HG02642 (cell line): ENCODE data around the gene AMBRA1.

Source experiments
- ATAC-seq: cut with Tn5 transposase; IDR thresholded peaks from one replicate; pipeline ENCODE4 v1.9.1; 2021; ENCODE audit warnings: mild to moderate bottlenecking; ENCODE audit not compliant: unreplicated experiment, poor library complexity

AMBRA1 gene

DNA sequence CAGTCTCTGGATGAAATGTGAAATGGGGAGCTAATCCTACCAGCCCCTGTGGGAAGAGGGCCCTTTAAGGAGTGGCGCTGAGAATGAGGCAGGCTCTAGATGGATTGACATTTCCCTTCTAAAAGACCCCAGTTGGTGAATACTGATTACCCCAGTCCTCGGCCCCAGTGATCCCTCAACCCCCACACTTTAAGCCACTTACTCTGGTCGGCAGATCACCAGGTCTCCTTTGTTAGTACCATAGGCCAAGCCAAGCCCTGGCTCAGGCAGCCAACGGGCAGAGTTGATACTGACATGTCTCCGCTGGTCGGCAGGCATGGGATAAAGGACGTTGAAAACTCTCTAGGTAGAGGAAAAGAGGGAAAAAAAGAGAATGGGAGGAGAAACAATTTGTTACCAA is 176.1 kb downstream of the AMBRA1 start:
- ATAC-seq = no peak

DNA sequence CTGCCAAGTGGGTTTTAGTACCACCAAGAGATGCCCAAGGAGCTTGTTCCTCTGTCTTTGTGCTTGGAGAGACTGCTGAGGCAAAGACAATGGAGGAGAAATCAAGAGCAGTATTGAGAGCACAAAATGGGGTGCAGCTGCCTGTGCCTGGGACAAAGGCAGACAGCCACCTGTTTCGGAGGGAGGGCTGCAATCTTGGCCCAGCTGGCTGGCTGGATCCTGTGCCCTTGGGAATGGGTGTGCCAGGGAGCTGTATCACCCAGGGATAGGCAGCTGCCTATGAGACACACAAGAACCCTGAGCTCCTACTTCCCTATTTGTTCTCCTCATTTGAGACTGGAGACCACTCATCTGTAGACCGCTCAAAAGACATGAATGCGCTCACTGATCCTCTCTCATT is 178.9 kb downstream of the AMBRA1 start:
- no peak for ATAC-seq

DNA sequence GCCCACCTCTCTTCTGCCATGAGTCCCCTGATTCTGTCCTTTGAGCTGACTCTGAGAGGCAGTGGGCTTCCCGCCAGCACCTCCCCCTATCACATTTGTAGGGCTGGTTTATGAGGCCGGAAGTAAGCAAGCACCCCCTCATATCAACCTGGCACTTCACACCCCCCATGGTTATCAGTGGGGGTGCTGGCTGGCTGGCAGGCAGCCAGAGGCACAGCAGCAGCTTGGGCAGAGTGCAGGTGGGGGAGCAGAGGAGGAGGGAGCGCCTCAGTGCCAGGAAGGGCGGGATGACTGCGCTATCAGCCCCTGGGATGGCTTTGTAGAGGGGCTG is 179.4 kb downstream of the AMBRA1 start:
- no peak for ATAC-seq

DNA sequence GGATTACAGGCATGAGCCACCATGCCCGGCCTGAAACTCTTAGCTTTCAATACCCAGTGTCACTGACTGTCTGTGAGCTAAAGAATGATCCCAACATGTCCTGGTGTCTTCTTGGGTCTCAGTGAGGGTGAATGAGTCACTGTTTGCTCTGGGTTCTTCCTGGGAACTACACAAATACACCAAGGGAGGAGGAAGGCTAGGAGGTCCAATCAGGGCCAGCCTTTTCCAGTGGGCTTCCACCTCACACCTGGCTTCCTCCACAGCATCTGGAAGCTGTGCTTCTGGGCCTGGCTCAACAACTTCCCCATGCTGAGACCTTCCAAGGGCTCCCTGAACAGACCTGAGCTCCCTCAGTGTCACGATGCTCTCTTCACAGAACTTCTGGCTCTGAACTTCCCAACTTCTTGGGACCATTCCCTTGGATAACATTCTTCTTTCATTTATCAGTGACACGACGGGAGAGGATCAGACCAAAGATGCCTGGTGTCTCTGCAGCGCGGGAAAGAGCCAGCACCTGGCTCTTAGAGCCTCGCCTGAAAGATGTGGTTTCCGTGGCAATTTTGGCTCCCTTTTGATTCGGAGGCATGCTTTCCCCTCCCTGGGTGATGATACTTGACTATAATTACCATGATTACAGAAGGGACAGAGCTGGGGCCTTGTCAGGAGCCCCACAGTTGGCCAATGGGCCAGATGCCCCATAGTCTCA is 179.9 kb downstream of the AMBRA1 start:
- ATAC-seq = no peak

DNA sequence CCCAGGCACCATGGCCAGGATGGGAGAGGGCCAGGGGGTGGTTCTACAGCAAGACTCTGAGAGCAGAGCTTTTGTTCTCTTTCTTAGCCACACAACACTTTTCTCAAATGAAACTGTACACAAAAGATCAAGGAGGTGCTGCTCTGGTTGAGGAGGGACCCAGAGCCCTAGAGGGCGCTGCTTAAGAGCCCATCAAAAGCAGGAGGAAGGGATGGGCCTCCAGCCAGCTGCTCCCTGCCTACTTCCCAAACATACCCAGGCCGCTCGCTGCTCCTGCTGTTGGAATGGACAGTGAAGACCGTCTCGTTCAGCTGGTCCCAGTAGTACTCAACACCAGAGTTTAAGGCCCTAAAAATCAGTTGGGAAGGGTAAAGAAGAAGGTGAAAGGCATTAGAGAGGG is 183.8 kb downstream of the AMBRA1 start:
- ATAC-seq = no peak

DNA sequence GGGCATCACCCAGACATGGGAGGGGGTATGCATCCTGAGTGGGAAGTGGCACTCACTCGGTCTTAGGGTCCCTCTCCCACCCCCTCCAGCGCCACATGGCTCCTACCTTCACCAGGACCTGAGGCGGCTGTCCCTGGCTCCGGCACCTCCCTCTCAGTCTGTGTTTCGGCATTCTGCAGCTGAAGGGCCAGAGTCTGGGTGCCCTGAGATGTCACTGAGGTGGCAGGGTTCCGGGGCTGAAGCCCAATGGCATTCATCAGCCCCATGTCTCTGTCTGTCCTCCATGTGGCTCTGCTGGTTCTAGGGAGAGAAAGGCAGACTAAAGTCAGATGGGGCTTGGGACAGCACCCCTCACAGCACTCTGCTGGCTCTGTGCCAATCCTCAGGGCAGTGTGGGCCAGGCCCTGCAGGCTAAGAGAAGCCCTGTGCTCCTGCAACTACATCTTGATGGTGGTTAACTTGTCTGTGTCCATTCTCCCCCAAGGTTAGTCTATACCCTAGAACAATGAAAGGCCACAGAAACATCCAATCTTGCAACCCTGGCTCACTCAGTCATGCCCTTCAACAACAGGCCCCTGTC is 185.3 kb downstream of the AMBRA1 start:
- no peak for ATAC-seq

DNA sequence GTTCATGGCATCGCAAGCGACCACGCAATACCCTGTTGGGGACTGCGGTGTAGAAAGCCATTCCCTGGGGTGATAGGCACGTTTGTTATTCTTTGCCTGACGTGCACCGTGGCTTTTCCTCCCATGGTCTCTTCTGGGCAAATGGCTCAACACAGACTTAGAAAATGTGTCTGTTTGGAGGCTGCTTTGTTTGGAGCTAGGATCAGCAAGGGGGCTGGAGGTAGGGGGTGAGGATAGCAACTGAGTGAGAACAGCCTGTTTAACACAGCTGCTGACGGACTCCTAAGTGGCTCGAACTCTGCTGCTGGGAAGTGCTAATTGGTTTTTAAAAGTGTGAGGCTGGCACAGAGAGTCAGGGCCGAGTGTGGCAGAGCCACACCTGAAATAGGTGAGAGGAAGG is 186.2 kb downstream of the AMBRA1 start:
- ATAC-seq = no peak

DNA sequence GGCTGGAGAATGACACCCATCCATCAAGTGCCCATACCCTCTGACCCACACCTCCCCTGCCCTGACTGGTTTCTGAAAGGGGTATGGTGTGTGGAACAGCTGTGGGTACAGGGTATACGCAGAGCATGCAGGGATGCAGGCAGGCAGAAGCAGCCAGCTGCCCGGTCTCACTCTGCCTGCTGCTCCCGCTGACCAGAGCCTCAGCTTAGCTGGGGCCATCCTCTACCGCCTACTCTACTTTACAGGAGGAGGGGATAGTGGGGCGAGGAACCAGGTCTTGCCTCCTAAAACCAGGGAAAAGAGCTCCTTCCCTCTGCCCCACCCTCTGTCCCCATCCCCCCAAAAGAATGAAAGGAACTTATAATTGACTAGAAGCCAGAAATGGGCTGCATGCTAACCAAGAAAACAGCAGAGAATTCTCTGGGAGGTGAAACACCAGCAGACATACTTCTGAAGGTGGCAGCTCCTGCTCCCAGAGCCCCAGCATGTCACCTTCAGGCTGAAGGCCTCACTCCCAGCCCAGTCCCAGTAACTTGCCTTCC is 189.3 kb downstream of the AMBRA1 start:
- no peak for ATAC-seq

DNA sequence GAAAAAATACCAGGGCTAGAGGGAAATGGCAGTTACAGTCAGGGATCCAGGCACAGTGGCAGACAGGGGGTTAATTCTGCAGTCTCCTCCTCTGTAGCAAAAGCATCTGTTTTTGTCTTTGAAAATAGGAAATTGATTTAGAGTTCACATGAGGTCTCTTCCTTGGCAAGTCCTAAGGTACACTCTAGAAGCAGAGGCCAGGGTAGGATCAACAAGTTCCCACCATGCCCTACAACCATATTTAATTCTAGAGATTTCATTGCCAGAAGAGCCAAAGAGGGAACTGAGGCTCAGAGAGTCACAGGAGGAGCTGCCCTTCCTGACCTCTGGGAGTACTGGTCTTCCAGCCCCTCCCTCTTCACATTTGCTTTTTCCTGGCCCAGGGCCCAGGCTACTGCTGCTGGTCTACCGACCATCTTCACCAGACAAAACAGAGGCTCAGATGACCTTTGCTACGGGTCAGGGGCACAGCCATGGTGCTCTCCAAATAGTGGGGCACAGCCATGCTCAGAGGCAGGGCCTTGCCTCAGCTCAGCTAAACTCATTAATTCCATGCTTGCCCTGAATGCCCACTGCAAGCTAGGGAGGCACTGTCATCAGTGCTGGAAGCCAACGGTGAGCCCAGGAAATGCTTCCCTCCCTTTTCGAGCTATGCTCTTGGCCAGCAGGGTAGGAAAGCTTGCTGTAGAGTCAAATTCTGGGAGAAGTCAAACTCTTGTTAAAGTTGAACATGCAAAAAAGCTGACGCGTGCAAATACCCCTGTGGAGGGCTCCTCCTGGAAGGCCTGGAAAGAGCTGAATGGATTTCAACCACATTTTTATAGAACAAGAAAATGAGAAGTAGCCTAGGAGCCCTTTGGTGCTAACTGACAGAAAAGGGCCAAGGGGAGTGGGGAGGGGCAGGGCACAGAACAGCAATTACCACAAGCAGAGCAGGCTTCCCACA is 190.6 kb downstream of the AMBRA1 start:
- ATAC-seq = no peak

DNA sequence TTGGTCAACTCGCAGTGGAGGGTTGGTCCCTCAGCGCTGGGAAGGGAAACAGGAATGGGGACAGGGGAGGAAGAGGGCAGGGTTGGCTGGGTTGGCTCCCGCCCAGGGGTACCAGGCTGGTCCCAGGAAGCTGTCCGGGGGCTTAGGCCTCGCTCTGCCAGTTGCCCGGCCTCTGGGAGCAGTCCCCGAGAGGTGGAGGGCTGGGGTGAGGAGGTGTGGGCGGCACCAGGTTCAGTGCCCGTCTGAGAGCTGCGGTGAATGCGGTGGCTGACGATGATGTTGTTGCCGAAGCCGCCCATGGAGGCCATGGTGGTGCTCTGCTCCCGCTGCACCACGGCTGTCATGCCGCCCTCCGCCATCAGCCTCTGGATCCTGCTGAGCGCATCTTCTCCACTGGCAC is 196.3 kb downstream of the AMBRA1 start:
- no peak for ATAC-seq

DNA sequence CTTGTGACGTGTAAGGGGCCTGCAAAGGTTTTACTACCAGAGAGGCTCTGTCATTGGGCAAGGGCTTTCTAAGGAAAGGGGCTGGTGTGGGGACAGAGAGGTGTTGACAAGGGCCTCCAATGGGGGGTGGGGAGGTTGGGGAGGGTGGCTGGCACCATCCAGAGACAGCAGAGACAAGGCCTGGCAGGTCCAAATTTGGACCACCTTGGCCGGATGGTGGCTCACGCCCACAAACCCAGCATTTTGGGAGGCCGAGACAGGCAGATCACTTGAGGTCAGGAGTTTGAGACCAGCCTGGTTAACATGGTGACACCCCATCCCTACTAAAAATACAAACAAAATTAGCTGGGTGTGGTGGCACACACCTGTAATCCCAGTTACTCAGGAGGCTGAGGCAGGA is 200.1 kb downstream of the AMBRA1 start:
- ATAC-seq = no peak

DNA sequence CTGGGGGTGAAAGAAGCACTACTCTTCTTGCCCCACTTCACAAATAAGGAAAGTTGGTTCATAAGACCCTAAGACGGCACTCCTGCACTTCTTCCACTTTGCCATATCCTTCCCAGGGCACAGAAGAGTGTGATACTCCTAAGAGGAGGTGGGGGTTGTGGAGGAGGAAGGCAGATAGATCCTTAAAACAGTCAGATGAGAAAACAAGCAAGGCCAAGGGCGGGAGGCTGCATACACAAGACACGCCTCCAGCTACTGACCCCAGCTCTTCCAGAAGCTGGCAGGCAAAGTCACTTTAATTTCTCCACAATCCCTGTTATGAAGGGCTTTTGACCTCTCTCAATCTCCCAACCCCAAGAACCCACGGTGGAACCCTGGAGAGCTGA is 200.6 kb downstream of the AMBRA1 start:
- no peak for ATAC-seq

DNA sequence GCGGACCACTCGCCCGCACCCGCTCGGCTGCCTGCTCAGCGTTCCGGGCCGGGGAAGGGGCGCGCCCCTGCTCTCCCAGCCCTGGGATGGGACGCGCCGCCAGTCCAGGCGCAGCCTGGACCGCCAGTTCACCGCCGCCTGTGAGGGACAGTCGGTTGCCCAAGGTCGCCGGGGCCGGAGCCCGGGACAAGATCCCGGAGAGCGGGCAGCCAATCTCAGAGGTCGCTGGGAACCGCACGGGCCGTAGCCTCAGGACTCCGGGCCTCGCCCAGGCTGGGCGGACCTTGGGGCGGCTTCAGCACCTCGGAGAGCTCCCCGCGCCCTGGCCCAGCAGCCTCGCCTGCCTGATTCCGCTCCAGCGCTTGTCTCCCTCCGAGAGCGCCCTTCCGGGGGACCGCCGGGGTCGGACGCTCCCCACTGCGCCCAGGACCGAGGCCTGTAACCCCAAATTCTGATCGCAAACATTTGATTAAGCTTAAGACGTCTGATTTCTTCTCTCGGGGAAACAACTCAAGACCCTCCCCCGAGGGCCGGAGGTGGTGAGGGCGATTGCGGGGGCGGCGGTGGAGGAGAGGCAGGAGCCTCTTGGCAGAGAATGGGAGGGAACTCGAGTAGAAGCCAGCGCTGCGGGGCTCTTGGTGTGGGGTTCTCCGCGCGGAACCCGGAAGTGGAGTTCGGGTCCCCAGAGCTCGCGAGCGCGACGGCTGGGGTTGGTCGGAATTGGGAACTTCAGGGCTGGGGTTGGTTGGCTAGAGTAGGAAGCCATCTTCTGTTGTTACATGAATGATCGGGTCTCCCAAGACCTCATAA is 201.2 kb downstream of the AMBRA1 start:
- peak; percentile 63 for ATAC-seq

DNA sequence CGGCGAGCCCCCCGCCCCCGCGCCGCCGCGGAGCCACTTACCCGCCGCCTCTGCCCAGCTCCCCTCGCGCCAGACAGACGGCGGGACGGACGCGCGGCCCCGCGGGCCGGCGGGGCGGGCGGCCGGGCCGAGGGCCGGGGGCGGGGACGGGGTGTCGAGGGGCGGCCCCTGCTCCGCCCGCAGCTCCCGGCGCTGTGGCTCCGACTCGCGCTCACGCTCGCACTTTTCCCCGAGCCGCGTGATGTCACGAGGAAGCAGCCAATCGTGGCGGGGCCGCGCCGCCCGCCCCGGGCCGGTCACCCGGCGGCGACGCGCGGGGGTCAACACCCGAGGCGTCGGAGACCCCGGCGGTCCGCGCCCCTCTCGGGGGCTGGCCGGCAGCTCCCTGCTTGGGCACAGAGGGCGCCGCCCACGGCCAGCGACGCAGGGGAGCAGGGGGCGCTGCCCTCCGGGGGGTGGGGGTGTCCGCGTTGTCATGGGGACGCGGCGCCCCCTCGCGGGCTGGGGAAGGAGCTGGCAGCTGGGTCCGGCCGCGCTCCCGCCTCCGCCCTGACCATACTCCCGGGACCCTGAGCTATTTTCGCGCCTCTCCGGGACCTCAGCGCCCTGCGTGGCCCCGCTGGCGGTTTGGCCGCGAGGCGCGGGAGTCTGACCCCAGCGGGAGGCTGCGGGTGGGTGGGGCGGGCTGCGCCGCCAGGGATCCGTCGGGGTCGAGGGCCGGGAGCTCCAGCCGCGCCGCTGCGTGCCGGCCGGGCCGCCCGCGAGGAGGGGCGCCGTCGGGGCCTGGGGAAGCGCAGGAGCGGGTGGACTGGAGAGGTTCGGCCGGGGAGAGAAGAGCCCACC is 202.0 kb downstream of the AMBRA1 start, which contains the start of gene CHRM4:
Gene CHRM4 (minus strand): TSS at position 199 of the 843 bp plus-strand sequence. CDS start 5,219 bp downstream, outside the sequence.
- peak; percentile 2 for ATAC-seq

DNA sequence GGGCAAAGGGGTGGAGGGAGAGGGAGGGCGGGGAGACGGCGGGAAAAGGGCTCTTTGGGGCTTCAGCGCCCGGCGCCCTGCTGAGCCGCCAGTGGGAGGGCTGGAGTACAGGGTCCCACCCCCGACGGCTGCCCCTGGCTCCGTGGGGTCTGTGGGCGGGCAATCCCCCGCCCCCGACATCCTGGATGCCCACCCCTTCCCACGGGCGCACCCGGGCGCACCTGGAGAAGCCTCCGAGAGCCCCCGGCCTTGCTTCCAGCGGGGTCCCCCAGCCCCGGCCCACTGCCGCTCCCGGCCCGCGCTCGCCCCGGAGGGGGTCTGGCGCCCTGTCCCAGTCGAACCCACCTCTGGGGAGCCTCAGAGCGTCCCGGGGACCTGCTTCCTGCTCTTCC is 202.6 kb downstream of the AMBRA1 start:
- no peak for ATAC-seq

DNA sequence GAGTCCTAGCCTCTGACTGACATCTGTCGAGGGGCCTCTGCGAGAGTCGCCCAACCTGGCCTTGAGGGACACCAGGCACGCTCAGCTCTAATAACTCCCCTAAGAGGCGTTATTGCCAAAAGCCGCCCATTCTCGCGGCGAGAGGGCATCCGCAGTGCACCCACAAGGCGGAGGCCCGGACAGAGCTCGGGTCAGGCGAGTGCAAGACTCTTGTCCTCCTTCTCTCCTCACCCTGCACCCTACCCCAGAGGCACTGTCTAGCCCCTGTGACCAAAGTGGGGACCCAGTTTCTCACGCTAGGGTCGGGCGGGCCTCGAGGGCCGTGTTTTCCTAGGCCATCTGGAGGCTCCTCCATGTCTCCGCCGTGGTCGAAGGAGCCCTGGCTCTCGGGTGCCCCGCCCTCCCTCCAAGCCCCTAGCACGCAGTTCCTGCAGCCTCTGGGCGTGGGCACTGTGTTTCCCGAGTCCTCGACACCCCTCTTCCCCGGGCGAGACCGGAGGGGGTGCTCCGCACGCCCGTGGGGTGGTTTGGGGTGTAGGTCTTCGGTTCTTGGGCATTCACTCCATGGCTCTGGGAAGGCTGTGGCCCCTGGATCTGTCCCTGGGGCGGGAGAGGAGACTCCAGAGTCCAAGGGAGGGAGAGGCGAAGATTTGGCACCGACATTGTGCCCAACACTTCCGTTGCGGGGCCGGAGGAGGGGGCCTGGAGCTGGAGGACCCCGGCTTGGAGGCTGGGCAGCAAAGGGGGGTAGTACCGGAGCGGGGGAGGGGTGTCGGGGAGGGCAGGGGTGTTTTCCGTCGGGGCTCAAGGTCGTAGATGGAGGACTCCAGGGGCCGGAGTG is 203.3 kb downstream of the AMBRA1 start:
- ATAC-seq = no peak

DNA sequence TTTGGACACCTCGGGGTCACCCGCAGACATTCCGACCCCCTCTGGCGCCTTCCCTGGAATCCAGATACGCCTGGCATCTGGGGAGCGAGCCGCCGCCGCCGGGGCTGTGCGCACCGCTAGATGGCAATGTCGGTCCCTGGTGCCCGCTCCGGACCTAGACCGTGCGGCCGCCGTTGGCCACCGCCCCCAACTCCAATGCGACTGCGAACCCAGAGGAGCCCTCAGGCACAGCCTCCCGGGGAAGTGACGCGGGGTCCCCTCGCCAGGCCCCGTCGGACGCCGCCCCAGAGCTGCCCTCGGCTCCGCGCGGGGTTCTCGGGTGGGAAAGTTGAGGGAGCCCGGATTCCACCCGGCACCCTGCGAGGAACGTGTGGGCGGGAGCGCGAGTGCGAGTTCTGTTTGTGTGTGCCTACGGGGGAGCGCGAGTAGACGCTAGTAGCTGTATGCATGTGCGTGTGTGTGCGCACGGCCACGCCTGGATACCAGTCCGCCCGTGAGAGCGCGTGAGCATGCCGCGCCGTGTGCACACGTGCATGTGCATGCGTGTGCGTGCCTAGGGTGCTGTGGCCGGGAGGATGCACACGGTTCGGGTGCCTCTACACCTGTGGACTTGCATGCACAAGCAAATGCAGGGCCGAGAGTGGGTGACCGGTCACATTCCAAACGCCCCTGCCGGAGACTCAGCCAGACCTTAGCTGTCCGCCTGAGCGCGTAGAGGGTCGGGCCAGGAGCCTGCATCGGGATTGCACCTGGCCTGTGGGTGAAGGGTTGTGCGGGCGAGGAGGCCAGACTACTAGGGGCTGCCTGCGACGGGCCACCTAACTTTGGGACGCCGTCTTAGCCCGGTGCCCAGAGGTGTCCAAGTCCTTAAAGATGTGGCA is 204.1 kb downstream of the AMBRA1 start:
- peak; percentile 61 for ATAC-seq
